ENCODE results near the gene ANAPC1. TPM values are rescaled to one million over a fixed set of nuclear protein-coding genes. Genes with fewer than 3 reads are reported as not detected.
"Not testable (repeated sequence)": the region's sequence is repeated elsewhere in the genome, so short reads cannot be mapped to it uniquely, and the experiment has no call there.

ANAPC1 gene
- total and polyA plus RNA-seq, 9 of the 15 experiments (the other 6 are each of a cell fraction or from before 2014, with no cell fraction given): 14.0 to 126 (median 78.2) TPM

GRCh38 chr2:111812970-111813622, 70.9 kb downstream of the ANAPC1 start:
- H3K4me2 ChIP-seq (ENCODE audit: insufficient read depth, low read length); H3K27me3 ChIP-seq (ENCODE audit: control insufficient read depth in 2 of 2, insufficient read depth in 2 of 2, low read length in 2 of 2); H3K9ac ChIP-seq (ENCODE audit: insufficient read depth in 1 of 2, low read depth in 2 of 2, low read length in 2 of 2); H3K79me2 ChIP-seq (ENCODE audit: control insufficient read depth, insufficient read depth, low read length); in situ Hi-C loops (cut with MboI); DNase-seq (ENCODE audit: extremely low read depth in 1 of 4, low spot score in 3 of 4); H3K9me3 ChIP-seq (replicated peaks; ENCODE audit: control insufficient read depth, insufficient read depth, low read depth, low read length); H4K20me1 ChIP-seq (replicated peaks; ENCODE audit: control insufficient read depth, insufficient read depth, low read length); POLR2A ChIA-PET; H3K4me1 ChIP-seq (replicated peaks in 1 of 2; ENCODE audit: control insufficient read depth in 2 of 2, insufficient read depth in 2 of 2, low read length in 2 of 2); intact Hi-C loops (cut with micrococcal nuclease); FAIRE-seq; H2AFZ ChIP-seq (ENCODE audit: low read depth, low read length); BruUV-seq (replicated peaks); H3K27ac ChIP-seq (ENCODE audit: extremely low read depth, low read depth, low read length); H3K36me3 ChIP-seq (ENCODE audit: control insufficient read depth, insufficient read depth, low read length); H3K4me3 ChIP-seq; H3K9me1 ChIP-seq (ENCODE audit: control insufficient read depth, insufficient read depth, low read length): not testable (repeated sequence)
- TF ChIP-seq RAD21 (CRISPR knock-in tag; conservative IDR thresholded peaks at IDR 0.05 in 1 of 2, IDR thresholded peaks at IDR 0.05 in 1 of 2): peak in 1 of 2 experiments; percentile 8; a peak in 1 of 4 replicates
- ATAC-seq: peak; percentile 94
- 33% methylated on average over 1 of the region's 7 CpGs for WGBS (ENCODE audit: insufficient coverage, low coverage, missing lambda C conversion rate)
- CTCF ChIA-PET (ENCODE audit: low intra/inter-chr PET ratio): interaction anchor here (0.6 kb wide), 1 partner anchor 109 kb away, joined by 3 read pairs; no protein-coding TSS in a partner anchor

- H3K4me1 ChIP-seq (replicated peaks in 1 of 2; ENCODE audit: control insufficient read depth in 2 of 2, insufficient read depth in 2 of 2, low read length in 2 of 2); in situ Hi-C loops (cut with MboI); H3K27me3 ChIP-seq (ENCODE audit: control insufficient read depth in 2 of 2, insufficient read depth in 2 of 2, low read length in 2 of 2); CTCF ChIA-PET (ENCODE audit: low intra/inter-chr PET ratio); ATAC-seq; H4K20me1 ChIP-seq (replicated peaks; ENCODE audit: control insufficient read depth, insufficient read depth, low read length); intact Hi-C loops (cut with micrococcal nuclease); H3K4me2 ChIP-seq (ENCODE audit: insufficient read depth, low read length); H3K79me2 ChIP-seq (ENCODE audit: control insufficient read depth, insufficient read depth, low read length); DNase-seq (ENCODE audit: extremely low read depth in 1 of 4, low spot score in 3 of 4); POLR2A ChIA-PET; H2AFZ ChIP-seq (ENCODE audit: low read depth, low read length); H3K9ac ChIP-seq (ENCODE audit: insufficient read depth in 1 of 2, low read depth in 2 of 2, low read length in 2 of 2); H3K4me3 ChIP-seq; H3K9me1 ChIP-seq (ENCODE audit: control insufficient read depth, insufficient read depth, low read length); FAIRE-seq; BruUV-seq (replicated peaks); H3K27ac ChIP-seq (ENCODE audit: extremely low read depth, low read depth, low read length); H3K9me3 ChIP-seq (replicated peaks; ENCODE audit: control insufficient read depth, insufficient read depth, low read depth, low read length); H3K36me3 ChIP-seq (ENCODE audit: control insufficient read depth, insufficient read depth, low read length): not testable (repeated sequence)
- WGBS (ENCODE audit: insufficient coverage, low coverage, missing lambda C conversion rate): no CpG with 5 or more reads among the region's 1 CpG
Observed at GRCh38 chr2:111790633-111791032, 93.4 kb downstream of the ANAPC1 start.

DNA sequence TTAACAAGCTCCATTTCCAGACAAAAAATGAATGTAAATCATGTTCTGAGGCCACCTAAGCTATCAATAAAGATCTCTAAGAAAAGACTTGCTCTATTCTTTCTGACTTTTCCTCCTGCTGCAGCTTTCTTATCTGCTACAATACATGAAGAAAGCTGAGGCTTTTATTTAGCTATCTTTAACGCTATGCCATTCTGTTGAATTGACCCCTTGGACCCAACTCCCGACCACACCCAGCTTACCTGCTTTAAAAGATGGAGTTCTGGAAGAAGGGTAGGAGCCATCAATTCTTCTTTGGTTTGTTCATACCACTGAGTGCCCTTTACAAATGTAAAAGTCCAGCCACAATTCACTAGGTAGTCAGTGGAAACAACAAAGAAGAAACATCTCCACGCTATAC, 99.9 kb downstream of the ANAPC1 start:
- in situ Hi-C loops (cut with MboI); H2AFZ ChIP-seq (ENCODE audit: low read depth, low read length); H3K4me2 ChIP-seq (ENCODE audit: insufficient read depth, low read length); H4K20me1 ChIP-seq (replicated peaks; ENCODE audit: control insufficient read depth, insufficient read depth, low read length); ATAC-seq; H3K27ac ChIP-seq (ENCODE audit: extremely low read depth, low read depth, low read length); H3K36me3 ChIP-seq (ENCODE audit: control insufficient read depth, insufficient read depth, low read length); H3K4me1 ChIP-seq (replicated peaks in 1 of 2; ENCODE audit: control insufficient read depth in 2 of 2, insufficient read depth in 2 of 2, low read length in 2 of 2); POLR2A ChIA-PET; H3K9me3 ChIP-seq (replicated peaks; ENCODE audit: control insufficient read depth, insufficient read depth, low read depth, low read length); H3K27me3 ChIP-seq (ENCODE audit: control insufficient read depth in 2 of 2, insufficient read depth in 2 of 2, low read length in 2 of 2); FAIRE-seq; BruUV-seq (replicated peaks); H3K9ac ChIP-seq (ENCODE audit: insufficient read depth in 1 of 2, low read depth in 2 of 2, low read length in 2 of 2); DNase-seq (ENCODE audit: extremely low read depth in 1 of 4, low spot score in 3 of 4); intact Hi-C loops (cut with micrococcal nuclease); H3K79me2 ChIP-seq (ENCODE audit: control insufficient read depth, insufficient read depth, low read length); H3K4me3 ChIP-seq; CTCF ChIA-PET (ENCODE audit: low intra/inter-chr PET ratio); H3K9me1 ChIP-seq (ENCODE audit: control insufficient read depth, insufficient read depth, low read length): not testable (repeated sequence)
- WGBS (ENCODE audit: insufficient coverage, low coverage, missing lambda C conversion rate): 56% methylated on average over 2 of the region's 3 CpGs

DNA sequence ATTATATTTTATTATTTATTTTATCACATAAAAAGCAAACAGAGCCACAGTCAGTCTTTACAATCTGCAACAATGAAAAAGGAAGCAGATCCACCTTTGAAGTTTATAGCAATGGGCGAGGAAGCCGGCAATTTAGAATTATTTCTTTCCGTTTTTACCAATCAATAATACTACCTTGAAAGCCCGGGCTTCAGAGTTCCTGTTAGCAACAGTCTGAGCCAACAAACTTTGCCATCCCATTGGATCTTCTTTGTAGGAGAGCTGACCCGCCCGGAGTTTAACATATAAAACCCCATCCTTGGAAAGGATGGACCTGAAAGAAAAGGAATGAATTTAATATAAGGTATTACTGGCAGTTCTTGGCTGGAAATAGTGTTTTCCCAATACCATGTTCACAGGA, 101.8 kb downstream of the ANAPC1 start:
- CTCF ChIA-PET (ENCODE audit: low intra/inter-chr PET ratio); H3K4me1 ChIP-seq (replicated peaks in 1 of 2; ENCODE audit: control insufficient read depth in 2 of 2, insufficient read depth in 2 of 2, low read length in 2 of 2); H3K9me3 ChIP-seq (replicated peaks; ENCODE audit: control insufficient read depth, insufficient read depth, low read depth, low read length); H3K36me3 ChIP-seq (ENCODE audit: control insufficient read depth, insufficient read depth, low read length); H3K27me3 ChIP-seq (ENCODE audit: control insufficient read depth in 2 of 2, insufficient read depth in 2 of 2, low read length in 2 of 2); POLR2A ChIA-PET; H3K4me3 ChIP-seq; H3K9ac ChIP-seq (ENCODE audit: insufficient read depth in 1 of 2, low read depth in 2 of 2, low read length in 2 of 2); BruUV-seq (replicated peaks); H3K4me2 ChIP-seq (ENCODE audit: insufficient read depth, low read length); FAIRE-seq; ATAC-seq; H3K9me1 ChIP-seq (ENCODE audit: control insufficient read depth, insufficient read depth, low read length); H4K20me1 ChIP-seq (replicated peaks; ENCODE audit: control insufficient read depth, insufficient read depth, low read length); H2AFZ ChIP-seq (ENCODE audit: low read depth, low read length); DNase-seq (ENCODE audit: extremely low read depth in 1 of 4, low spot score in 3 of 4); H3K79me2 ChIP-seq (ENCODE audit: control insufficient read depth, insufficient read depth, low read length); in situ Hi-C loops (cut with MboI); H3K27ac ChIP-seq (ENCODE audit: extremely low read depth, low read depth, low read length); intact Hi-C loops (cut with micrococcal nuclease): not testable (repeated sequence)
- WGBS (ENCODE audit: insufficient coverage, low coverage, missing lambda C conversion rate): 91% methylated on average over 4 of the region's 6 CpGs

Data from K562 (cell line).